ENCODE measurements around the gene PRM3.

DNA sequence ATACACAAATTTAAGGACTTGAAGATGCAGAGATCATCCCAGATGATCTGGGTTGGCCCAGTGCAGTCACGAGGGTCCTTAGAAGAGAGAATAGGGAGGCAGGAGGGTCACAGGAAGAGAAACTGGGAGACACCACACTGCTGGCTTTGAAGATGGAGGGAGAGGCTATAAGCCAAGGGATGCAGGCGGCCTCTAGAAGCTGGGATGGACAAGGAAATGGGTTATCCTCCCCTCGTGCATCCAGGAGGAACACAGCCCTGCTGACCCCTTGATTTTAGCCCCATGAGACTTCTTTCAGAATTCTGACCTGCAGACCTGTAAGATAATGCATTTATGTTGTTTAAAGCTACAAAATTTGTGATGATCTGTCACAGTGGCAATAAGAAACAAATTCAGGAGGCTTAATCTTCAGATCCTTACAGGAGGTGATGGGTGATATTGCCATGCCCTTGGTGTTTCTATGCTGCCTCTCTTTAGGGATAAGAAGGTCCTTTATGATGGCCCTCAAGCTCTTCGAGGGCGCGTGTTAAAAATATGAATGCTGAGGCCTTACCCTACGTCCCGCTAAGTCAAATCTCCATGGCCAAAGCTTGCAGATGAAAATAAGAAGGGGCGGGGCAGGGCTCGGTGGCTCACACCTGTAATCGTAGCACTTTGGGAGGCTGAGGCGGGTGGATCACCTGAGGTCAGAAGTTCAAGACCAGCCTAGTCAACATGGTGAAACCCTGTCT is 4.3 kb upstream of the PRM3 start:
- TF ChIP-seq, protein P1, sequence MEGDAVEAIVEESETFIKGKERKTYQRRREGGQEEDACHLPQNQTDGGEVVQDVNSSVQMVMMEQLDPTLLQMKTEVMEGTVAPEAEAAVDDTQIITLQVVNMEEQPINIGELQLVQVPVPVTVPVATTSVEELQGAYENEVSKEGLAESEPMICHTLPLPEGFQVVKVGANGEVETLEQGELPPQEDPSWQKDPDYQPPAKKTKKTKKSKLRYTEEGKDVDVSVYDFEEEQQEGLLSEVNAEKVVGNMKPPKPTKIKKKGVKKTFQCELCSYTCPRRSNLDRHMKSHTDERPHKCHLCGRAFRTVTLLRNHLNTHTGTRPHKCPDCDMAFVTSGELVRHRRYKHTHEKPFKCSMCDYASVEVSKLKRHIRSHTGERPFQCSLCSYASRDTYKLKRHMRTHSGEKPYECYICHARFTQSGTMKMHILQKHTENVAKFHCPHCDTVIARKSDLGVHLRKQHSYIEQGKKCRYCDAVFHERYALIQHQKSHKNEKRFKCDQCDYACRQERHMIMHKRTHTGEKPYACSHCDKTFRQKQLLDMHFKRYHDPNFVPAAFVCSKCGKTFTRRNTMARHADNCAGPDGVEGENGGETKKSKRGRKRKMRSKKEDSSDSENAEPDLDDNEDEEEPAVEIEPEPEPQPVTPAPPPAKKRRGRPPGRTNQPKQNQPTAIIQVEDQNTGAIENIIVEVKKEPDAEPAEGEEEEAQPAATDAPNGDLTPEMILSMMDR (IDR thresholded peaks at IDR 0.05) = no peak
- no peak for TF ChIP-seq POLR2A (IDR thresholded peaks at IDR 0.05)
- no peak for TF ChIP-seq EP300 (IDR thresholded peaks at IDR 0.05)

Measured in ovary (tissue), 3 donors.